Activated CD4-positive, CD25-positive, alpha-beta regulatory T cell (primary cell): ENCODE data around the gene PPID.
"Not testable (repeated sequence)": the region's sequence is repeated elsewhere in the genome, so short reads cannot be mapped to it uniquely, and the experiment has no call there.

ENCODE experiments used
- DNase-seq, 4 experiments: peaks; one replicate each; lab custom pipeline; 2025; lab: John Stamatoyannopoulos, UW

The PPID gene

DNA sequence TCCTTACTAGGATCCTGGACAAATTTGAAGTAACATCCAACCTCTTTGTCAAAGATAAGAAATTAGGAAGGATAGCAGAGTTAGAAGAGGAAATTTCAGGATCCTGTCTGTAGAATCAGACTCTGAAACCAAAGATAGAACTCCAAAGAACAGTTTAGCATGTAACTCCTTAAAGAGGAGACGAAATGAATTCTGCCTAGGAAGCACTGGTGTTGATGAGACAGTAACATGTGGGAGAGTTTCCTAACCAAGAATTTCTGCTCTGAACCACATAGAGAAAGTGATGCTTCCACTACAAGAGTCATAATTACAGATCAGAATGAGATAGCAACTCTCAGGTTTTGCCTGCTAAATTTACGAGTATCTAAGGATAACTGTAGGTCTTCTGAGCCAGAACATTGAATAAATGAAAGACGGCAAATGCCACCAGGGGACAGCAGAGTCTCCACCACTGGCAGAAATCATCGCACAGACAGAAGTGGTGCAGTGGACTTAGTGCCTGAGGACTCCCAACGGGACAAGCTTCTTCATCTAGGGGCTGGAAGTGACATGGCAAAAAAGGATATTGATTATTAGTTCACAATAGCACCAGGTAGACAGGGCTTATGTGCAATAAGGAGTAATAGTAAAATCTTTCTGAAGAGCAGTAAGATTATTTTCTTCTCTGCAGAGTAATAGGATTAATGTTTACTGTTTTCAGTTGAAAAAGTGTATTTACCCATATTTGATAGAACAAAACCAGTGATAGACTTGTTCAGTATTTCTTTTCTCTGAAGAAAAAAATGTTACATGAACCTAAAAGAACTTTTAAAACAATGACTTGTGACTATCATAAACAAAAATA, 6.7 kb upstream of the PPID start:
- peak in 2 of 4 experiments; percentile 7 to 14 for DNase-seq

DNA sequence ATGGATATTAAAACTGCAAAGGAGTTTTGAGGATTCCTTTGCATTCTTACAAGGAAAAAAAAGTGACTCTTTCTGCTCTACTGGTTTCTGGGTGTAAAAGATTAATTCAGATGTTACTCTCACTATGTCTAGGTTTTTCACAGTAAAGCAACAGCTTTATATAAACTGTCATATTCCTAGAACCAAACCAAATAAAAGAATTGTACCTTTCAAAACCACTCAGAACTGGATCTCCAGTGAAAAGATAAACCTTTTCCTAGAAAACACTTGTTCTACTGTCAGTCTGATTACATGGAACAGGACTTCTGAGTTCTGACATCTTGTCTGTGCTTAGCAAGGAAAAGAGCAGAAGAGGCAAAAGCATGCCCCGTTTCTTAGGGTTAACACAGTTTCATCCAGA, 5.0 kb upstream of the PPID start:
- no peak for DNase-seq

DNA sequence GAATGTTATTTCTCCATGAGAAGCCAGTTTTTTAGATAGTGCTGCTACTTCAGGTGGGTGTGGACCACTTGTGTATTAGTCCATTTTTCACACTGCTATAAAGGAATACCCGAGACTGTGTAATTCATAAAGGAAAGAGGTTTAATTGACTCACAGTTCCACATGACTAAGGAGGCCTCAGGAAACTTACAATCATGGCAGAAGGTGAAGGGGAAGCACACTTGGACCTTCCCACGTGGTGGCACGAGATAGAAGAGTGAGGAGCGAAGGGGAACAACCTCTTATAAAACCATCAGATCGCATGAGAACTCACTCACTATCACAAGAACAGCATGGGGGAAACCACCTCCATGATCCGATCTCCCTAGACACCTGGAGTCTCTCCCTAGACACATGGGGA, 3.4 kb upstream of the PPID start:
- DNase-seq: no peak

DNA sequence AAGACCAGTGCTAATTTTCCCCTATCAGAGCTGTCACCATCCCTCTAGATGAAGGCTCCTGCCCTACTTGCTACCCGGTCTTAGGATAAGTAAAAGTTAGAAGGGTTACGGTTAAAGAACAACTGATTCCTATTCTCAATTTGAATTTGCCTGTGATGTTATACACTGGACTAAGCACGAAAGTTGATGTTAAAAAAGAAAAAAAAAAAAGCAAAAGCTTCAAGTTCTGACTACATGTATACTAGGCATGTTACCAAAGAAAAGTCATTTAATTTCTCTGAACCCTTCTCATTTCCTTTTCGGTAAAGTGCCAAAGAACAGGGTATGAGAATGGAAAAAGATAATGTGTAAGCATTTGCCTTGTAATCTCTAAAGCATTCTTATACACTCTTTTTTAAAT, 1.4 kb upstream of the PPID start:
- no peak for DNase-seq

DNA sequence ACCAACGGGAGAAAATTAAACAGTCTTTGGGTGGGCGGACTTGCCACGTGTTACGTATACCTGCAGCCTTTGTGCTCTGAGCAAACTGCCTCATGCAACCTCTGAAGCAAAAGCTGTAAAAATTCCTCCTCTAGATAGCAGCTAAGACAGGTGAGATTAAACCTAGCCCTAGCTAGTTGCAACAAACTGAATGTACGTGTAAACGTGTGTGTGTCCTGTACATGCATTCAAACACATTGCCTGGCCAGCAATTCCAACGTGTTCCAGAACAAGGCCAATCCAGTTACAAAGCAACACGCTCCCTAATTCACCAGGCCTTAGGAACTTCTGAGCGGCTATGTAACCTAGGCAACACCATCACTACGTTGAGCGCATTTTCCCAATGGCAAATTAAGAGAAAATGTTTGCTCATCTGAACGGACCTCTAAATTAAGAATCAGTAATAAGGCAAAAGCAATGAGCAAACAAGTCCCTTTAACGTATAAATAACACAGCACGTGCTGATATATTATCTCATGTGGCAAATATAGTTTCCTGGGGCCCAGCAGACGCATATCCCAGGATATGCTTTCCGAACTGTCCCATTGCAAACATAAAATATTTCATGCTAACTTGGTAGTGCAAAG, 792 bp downstream of the PPID start:
- no peak for DNase-seq

DNA sequence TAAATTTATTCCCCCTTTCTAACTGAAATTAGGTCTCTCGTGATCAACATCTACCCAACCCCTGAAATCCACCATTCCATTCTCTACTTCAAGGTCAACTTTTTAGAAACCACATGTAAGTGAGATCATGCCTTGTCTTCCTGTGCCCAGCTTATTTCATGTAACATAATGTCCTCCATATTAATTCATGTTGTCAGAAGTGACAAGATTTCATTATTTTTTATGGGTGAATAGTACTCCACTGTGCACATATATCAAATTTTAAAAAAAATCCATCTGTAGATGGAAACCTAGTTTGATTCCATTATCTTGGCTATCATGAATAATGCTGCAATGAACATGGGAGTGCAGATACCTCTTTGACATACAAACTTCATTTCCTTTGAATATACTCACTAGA, 1.5 kb downstream of the PPID start:
- DNase-seq: no peak

DNA sequence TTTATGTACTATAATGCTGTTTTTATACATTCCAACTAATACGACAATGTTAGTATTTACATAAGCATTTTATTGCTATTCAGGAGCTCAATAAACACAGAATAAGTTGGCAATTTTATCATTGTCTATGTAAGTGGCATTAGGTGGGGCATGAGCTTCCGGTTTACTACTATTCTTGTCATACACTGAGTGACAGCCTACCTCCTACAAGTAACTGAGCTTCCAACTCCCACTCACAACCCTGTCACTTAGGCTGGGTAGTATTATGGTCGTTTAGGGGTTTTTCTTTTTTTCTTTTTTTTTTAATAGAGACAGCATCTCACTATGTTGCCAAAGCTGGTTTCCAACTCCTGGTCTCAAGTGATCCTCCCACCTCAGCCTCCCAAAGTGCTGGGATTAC, 7.4 kb downstream of the PPID start:
- DNase-seq: no peak

DNA sequence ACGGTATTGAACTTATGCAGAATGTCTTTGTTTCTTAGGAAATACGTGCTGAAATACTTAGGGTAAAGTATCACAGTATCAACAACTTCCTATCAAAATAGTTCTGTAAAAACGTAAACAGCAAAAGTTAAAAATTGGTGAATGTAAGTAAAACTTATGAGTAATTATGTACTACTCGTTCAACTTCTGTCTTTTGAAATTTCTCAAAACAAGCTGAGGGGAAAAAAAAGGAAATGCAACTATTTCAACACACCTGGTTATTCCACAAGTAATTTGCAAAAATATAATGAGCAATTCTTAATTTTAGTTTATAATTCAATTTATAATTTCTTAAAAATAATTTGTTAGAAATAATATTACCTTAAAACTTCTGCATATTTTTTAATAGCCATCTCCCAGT, 8.3 kb downstream of the PPID start:
- no peak for DNase-seq

DNA sequence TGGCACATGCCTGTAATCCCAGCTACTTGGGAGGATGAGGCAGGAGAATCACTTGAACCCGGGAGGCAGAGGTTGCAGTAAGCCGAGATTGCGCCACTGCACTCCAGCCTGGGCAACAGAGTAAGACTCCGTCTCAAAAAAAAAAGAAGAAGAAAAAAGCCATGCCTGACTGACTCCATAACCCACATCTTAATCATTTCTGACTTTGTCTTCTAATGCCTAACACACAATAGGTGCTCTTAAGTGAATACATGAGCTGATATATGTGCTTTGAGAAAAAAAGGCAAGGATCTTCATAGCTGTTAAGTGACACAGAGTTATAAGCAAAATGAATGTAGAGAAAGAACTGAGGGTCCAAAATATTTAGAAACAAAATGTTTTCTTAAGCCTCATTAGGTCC, 10.6 kb downstream of the PPID start:
- DNase-seq: not testable (repeated sequence)

DNA sequence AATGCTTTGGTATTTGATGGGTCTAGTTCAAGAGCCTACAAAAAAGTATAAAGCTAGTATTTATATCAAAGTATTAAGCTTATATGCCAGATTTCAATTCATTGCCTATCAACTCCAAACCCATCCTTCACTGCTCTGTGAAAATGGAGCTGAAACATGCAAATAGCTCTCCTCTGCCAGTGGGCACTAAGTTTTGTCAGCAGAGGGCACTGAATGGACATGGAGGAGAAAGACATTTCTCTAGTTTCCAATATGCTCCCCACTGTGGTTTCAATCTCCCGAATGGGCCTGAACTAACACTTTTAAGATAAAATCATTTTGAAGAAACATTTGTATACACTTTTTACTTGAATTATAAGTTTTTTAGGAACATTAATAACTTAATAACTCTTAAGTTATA, 12.4 kb downstream of the PPID start:
- DNase-seq: no peak

DNA sequence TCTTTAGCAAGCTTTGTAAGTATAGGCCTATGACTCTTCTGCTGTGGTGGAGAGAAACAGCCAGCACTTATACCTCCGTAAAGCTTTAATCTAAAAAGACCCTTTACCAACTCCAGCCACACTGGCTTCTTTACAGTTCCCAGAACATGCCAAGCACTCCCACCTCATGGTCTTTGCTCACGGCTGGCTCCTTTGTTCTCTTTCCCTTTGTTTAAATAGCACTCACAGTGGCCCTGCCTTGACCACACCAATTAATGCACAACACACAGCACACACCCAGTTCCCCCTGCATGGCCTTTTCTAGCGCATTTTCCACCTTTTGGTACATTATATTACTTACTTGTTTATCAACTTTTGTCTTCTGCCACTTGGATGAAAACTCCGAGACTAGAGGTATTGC, 18.9 kb downstream of the PPID start:
- no peak for DNase-seq

DNA sequence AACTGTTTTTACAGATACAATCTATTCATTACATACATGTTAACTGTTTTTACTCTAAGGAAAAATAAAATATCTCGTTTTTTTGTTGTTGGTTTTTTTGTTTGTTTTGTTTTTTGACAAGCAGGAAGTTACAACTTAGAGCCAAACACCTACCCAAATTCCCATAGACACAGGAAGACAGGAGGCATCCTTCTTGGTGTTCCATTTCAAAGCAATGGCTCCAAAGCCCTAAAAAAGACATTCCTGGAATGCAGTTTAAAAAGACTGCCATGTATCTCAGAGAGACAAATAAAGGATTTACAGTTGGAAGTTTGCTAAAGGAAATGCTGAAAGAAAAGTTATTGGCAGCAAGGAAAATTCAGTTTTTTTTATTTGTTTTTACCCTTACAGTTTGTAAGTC, 34.4 kb downstream of the PPID start:
- no peak for DNase-seq

DNA sequence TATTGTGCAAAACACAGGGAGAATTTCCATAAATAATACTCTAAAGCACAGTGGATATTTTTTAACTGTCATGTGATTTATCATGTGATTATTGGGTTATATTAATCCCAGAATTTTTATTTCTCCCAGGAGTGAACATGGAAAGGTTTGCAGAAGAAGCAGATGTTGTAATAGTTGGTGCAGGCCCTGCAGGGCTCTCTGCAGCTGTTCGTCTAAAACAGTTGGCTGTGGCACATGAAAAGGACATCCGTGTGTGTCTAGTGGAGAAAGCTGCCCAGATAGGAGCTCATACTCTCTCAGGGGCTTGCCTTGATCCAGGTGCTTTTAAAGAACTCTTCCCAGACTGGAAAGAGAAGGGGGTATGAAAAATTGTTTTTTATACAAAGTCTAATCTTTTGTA, 41.1 kb downstream of the PPID start:
- no peak for DNase-seq

DNA sequence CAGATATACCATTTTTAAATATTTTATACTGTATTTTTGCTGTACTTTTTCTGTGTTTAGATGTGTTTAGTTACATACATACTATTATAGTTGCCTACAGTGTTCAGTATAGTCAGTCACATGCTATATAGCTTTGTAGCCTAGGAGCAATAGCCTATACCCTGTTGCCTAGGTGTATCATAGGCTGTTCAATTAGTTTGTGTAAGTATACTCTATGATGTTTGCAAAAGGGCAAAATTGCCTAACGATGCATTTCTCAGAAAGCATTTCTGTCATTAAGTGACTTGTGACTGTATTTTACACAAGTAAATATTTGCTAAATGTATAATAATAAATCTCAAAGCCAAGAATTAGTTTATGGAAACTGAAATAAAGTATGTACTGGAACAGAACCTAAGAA, 41.6 kb downstream of the PPID start:
- DNase-seq: no peak

DNA sequence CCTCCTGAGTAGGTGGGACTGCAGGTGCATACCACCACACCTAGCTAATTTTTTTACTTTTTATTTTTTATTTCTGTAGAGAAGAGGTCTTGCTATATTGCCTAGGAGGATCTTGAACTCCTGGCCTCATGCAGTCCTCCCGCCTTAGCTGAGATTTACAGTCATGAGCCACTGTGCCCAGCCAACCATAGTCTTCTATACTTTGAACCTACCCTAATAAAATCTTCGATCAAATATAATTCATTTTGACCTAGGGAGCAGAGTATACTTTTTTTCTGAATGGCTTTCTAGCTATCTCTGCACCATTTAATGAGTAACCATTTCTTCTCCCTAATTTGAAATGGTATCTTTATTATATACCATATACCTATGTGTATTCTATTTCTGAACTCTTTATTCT, 44.4 kb downstream of the PPID start:
- no peak for DNase-seq

DNA sequence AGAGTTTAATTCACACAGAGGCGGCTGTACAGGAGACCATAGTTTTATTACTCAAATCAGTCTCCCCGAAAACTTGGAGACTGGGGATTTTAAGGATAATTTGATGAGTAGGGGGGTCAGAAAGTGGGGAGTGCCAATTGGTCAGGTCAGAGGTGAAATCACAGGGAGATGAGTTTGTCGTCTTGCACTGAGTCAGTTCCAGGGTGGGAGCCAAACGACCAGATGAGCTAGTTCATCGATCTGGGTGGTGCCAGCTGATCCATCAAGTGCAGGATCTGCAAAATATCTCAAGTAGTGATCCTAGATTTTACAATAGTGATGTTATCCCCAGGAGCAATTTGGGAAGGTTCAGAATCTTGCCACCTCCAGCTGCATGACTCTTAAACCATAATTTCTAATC, 47.1 kb downstream of the PPID start:
- DNase-seq: no peak

DNA sequence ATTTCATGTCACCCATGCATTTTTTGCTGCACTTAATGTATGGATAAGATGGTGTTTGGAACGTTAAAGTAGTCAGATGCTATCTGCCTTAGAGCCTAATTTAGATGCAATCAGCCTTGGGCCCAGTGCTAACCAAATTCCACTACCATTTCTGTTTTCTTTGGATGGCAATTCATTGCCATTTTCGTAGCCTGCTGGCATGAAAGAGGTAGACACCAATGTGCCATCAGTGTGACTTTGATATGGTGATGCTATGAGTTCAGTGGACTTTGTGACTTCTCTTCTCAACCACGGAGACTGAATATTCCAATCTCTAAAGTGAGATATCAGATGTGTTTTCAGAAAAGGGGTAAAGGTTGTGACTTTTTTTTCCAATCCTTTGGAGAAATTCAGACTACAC, 49.6 kb downstream of the PPID start:
- no peak for DNase-seq

DNA sequence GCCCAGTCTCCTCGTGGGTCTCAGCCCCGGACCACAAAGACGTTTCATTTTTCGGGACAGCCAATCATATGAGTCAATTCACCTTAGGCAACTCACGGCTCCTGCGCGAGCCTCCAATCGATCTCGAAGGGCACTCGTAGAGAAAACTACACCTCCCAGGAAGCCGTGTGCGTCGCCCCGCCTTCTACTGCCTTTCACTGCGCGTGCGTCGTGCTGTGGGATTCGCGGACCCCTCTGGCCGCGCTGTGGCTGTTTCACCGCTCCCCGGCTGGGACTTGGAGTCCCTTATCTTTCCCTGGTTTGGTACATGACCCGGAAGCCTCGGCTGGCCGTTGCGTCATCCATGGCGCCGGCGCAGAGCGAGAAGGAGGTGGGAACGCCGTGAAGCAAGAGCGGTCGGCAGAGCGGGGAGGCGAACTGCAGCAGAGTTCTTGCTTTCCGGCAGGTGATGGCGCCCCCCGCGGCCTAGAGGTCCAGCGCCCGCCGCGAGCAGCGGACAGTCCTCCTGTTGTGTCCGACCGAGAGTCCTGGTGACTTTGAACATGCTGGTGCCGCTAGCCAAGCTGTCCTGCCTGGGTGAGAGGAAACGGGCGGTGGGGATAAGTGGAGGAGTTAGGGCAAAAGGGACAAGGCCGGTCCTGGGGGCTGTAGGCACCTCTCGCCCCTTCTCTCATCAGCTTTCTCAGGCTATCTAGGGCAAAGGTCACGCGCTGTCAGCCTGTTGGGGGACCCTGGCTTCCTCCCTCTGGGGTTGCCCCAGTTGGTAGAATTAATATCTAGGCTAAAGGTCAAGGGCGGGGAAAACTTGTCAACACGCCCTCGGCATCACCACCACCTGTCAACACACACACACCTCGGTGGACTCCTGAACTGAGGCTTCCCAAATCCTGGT, 51.0 kb downstream of the PPID start, which contains the start of gene ETFDH:
ETFDH (plus strand) TSS at position 382 of the 892 bp plus-strand sequence; CDS start at position 543, 161 bp downstream.
- peak; percentile 94 to 97 (median 96) for DNase-seq

DNA sequence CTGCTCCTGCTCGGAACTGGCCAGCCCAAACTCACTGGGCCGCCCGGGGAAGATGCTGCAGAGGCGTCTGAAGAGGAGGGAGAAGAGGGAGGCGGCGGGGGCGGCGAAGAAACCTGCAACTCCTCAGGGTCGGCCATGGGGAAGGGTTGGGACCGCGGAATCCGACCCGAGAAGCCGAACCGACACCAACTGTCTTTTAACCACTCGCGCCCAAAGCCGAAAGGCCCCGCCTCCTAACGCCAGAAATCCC, 51.6 kb downstream of the PPID start, which contains the start of gene C4orf46:
C4orf46 (minus strand) TSS at position 223 of the 250 bp plus-strand sequence; CDS start at position 137, 86 bp downstream.
- no peak for DNase-seq

DNA sequence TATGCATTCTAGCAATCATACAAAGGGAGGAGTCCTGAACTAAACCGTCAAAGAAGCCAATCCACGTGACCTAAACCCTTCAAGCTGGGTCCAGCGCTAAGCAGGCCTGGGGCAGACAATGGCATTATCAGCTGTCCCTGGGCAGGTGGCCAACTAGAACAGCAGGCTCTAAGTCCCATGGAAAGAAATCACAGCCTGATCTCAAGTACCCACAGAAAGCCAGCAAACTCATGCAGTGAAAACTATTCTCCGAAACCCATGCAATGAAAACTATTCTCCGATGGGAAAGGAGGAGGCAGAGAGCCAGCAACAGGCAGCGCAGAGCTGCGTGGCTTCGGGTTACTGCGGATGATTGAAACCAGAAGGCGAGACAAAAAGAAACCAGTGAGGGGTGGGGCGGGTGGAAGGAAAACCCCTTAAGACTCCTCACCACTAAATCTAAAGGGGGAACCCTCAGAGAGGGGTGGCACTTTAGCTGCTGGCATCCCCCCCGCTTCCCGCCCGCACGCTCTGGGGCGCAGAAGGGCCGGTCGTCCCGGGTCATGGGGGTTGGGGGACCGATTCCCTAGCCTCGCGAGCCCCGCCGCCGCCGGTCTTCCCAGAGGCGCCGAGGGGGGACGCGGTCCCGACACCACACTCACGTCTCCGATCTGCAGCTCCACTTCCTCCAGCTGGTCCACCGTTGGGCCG, 52.1 kb downstream of the PPID start:
- DNase-seq: peak in 3 of 4 experiments; percentile 27 to 45 (median 36)

DNA sequence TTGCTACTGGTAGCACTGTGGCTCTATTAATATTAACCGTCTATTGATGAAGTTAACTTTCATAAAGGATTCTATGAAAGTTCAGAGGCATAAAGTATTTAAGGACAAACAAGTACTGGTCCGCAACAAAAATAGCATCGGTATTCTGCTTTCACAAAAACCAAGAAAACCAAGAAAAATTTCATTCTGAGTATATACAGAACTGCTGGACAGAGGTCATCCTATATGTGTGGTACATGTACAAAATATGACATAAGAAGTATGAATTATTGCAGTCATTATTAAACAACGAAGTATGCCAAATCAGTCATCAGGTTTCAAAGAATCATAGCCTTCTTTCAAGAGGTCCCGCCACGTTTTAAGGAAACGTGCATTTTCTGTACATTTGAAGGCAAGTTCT, 53.9 kb downstream of the PPID start:
- DNase-seq: no peak

DNA sequence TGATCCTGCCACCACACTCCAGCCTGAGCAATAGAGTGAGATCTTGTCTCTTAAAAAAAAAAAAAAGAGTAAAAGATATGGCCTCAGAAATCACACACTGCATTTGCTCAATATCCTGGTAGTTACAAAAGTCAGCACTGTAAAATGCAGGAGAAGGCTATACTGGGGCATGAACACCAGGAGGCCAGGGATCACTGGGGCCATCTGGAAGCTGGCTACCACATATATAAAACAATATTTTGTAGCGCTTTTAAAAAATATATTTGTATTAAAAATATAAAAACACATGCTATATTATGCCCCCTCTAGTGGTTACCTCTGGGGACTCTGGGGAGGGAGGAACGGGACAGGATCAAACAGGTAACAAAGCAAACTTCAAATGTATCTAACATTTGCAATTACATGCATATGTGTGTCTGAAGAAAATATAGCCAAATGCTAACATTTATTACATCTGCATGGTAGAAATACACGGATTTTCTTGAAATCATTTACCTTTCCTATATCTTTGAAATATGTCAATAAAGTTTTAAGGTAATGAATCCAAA, 55.5 kb downstream of the PPID start:
- DNase-seq: peak in 1 of 4 experiments; percentile 1
